HepG2 (cell line): ENCODE measurements around the gene XPOT. TPM values are rescaled to one million over a fixed set of nuclear protein-coding genes. Genes with fewer than 3 reads are reported as not detected.

Source experiments
- ATAC-seq: fragments of 200-7000 bp; cut with Tn5 transposase; 3 replicates; pipeline ENCODE4 v1.9.1; 2020; ENCODE audit warnings: mild to moderate bottlenecking, moderate library complexity
- BruUV-seq: library from RNA; stranded (reverse); fragments of 400-500 nt; replicated peaks from 2 replicates; lab custom pipeline; 2021; lab: Mats Ljungman, UMichigan
- CTCF ChIA-PET: fragments of 300-600 bp; formaldehyde crosslinking; extraction: SDS; loops from one replicate; lab custom pipeline; 2021; ENCODE audit warnings: low total read pairs, inconsistent platforms, low intra/inter-chr PET ratio; lab: Yijun Ruan, JAX
- POLR2A ChIA-PET: fragments of 350-600 bp; sonication (Branson Sonifier 250); formaldehyde crosslinking; loops from one replicate; lab custom pipeline; 2020; ENCODE audit warnings: antibody characterized with exemption, inconsistent platforms; lab: Yijun Ruan, JAX
- DNase-seq: peaks from one replicate; pipeline ENCODE4 v3.0.0-alpha.2; 2015; ENCODE audit warnings: low spot score
- FAIRE-seq: peaks from 3 replicates; lab custom pipeline; 2011; peaks lifted over from hg19 to GRCh38; lab: Jason Lieb, UNC
- H2AFZ ChIP-seq: one replicate; pipeline ENCODE4 v1.6.1; 2011; ENCODE audit warnings: low read length, inconsistent platforms
- H3K27ac ChIP-seq: fragments of 300-600 bp; 3 replicates; pipeline ENCODE4 v1.8.0; 2011; ENCODE audit warnings: mixed run types, mild to moderate bottlenecking, mixed read lengths, low read length, inconsistent platforms; ENCODE audit not compliant: insufficient read depth; ENCODE audit errors: extremely low read length
- H3K27me3 ChIP-seq, 2 experiments: fragments of 200-600 bp in 1 of 2; 2 replicates in 1 of 2; 3 replicates in 1 of 2; pipeline versions ENCODE4 v1.6.0 to v1.8.0; 2011; ENCODE audit warnings: low read length in 2 of 2, mild to moderate bottlenecking in 2 of 2, moderate library complexity in 2 of 2, inconsistent platforms in 1 of 2; ENCODE audit not compliant: insufficient read depth in 2 of 2, control insufficient read depth in 1 of 2
- H3K36me3 ChIP-seq, 2 experiments: fragments of 200-600 bp in 1 of 2; replicated peaks in 1 of 2; 2 replicates in 1 of 2; 3 replicates in 1 of 2; pipeline versions ENCODE4 v1.5.1 to v1.8.0; 2011; ENCODE audit warnings: low read length in 2 of 2, inconsistent platforms in 1 of 2; ENCODE audit not compliant: insufficient read depth in 2 of 2, control insufficient read depth in 1 of 2
- H3K4me1 ChIP-seq: 2 replicates; pipeline ENCODE4 v1.5.1; 2012; ENCODE audit warnings: low read length, inconsistent platforms; ENCODE audit not compliant: insufficient read depth
- H3K4me2 ChIP-seq: 2 replicates; pipeline ENCODE4 v1.6.0; 2011; ENCODE audit warnings: low read depth, low read length, inconsistent platforms
- H3K4me3 ChIP-seq, 3 experiments: fragments of 200-600 bp in 1 of 3; sonication (generic), shearing (Covaris generic) in 1 of 3; replicated peaks in 1 of 3; 2 replicates each; pipeline ENCODE4 v1.5.1; 2011 to 2016; ENCODE audit warnings: low read length in 3 of 3, inconsistent platforms in 2 of 3, low read depth in 2 of 3, mild to moderate bottlenecking in 2 of 3, control low read depth in 1 of 3, mixed read lengths in 1 of 3; ENCODE audit not compliant: insufficient read depth in 1 of 3
- H3K79me2 ChIP-seq: one replicate; pipeline ENCODE4 v1.6.1; 2011; ENCODE audit warnings: low read length, inconsistent platforms; ENCODE audit not compliant: insufficient read depth
- H3K9ac ChIP-seq: 2 replicates; pipeline ENCODE4 v1.6.0; 2011; ENCODE audit warnings: mild to moderate bottlenecking, low read depth, low read length, inconsistent platforms; ENCODE audit not compliant: insufficient read depth
- H3K9me3 ChIP-seq: 2 replicates; pipeline ENCODE4 v1.5.1; 2012; ENCODE audit warnings: mild to moderate bottlenecking, low read length
- H4K20me1 ChIP-seq: 2 replicates; pipeline ENCODE4 v1.6.0; 2011; ENCODE audit warnings: inconsistent platforms, mild to moderate bottlenecking, low read length, moderate library complexity; ENCODE audit not compliant: insufficient read depth
- MAFF ChIP-seq: IDR thresholded peaks from 2 replicates; pipeline ENCODE4 v1.6.1; 2011; ENCODE audit warnings: low read depth, low read length, improper control_type of control experiment
- MAFK ChIP-seq, 2 experiments: IDR thresholded peaks in 1 of 2; conservative IDR thresholded peaks in 1 of 2; 2 replicates each; pipeline ENCODE4 v1.6.1; 2011; ENCODE audit warnings: improper control_type of control experiment in 2 of 2, low read length in 2 of 2
- PCBP1 ChIP-seq: fragments of 200-400 bp; formaldehyde crosslinking; IDR thresholded peaks from 2 replicates; pipeline ENCODE4 v1.6.1; 2017; ENCODE audit warnings: mild to moderate bottlenecking, low read depth, low read length, borderline replicate concordance
- SMC3 ChIP-seq: IDR thresholded peaks from 2 replicates; pipeline ENCODE4 v1.6.1; 2011; ENCODE audit warnings: low read length, improper control_type of control experiment
- WGBS: methylation state at CpG from one replicate; pipeline ENCODE4 v1.1.6; 2017; ENCODE audit warnings: low lambda C conversion rate; 5-methylcytosine and 5-hydroxymethylcytosine counted together
- in situ Hi-C: cut with HindIII; loops from 2 replicates; pipeline ENCODE4 v1.10.0; 2017; ENCODE audit warnings: low pct_unique_long_range_greater_than_20kb; ENCODE audit not compliant: extremely low pct_ligation_motif_present
- intact Hi-C: fragments of 100-400 bp; cut with micrococcal nuclease; formaldehyde crosslinking; loops from one replicate; pipeline ENCODE4 v1.10.0; 2022; ENCODE audit not compliant: unreplicated experiment
- polyA plus RNA-seq, 8 experiments: library from polyadenylated mRNA; depleted of rRNA in 3 of 8; stranded (reverse) in 7 of 8; unstranded in 1 of 8; fragments of >200 nt; fragmentation: Illumina TruSeq in 4 of 8; extraction: Trizol in 4 of 8; gene quantifications; 2 replicates each; pipeline versions ENCODE4 v1.2.1 to v1.2.3, GENCODE V29; 2011 to 2016; ENCODE audit warnings: low read depth in 4 of 8, missing spikeins in 1 of 8, mixed read lengths in 1 of 8; ENCODE audit not compliant: insufficient read depth in 1 of 8
- total RNA-seq, 5 experiments: library from RNA; depleted of rRNA; stranded (reverse); fragments of >200 nt; fragmentation: Illumina TruSeq; extraction: Trizol; gene quantifications; 2 replicates each; pipeline ENCODE4 v1.2.3, GENCODE V29; 2016; ENCODE audit warnings: low read depth in 1 of 5
- TF ChIP-seq, protein P1 (sequence below): sonication (generic); formaldehyde crosslinking; IDR thresholded peaks from 2 replicates; pipeline ENCODE4 v1.5.1; 2020; ENCODE audit warnings: mild to moderate bottlenecking, missing genetic modification reagents

The XPOT gene
- total and polyA plus RNA-seq, 2 of the 13 experiments (the other 11 are each of a cell fraction or from before 2014, with no cell fraction given): 93.8 to 102 TPM

DNA sequence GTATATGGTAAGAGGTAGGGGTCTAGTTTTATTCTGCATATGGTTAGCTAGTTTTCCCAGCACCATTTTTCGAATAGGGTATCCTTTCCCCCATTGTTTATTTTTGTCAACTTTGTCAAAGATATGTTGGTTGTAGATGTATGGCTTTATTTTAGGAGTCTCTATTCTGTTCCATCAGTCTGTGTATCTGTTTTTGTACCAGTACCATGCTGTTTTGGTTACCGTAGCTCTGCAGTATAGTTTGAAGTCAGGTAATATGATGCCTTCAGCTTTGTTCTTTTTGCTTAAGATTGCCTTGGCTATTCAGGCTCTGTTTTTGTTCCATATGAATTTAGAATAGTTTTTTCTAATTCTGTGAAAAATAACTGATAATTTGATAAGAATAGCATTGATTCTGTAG, 72.7 kb downstream of the XPOT start:
- Histone ChIP-seq H3K27me3 (no peaks in the 10 kb centered on the region), H3K9ac (no peak overlapping the region), H3K4me1 (no peaks in the 10 kb centered on the region), H3K4me2 (no peak overlapping the region), H3K9me3 (no peaks in the 10 kb centered on the region), H4K20me1 (no peaks in the 10 kb centered on the region), H3K36me3 (peaks cover 7 to 51% of the 10 kb centered on the region in 2 experiments), H3K79me2 (peaks cover 8% of the 10 kb centered on the region), H2AFZ (no peak overlapping the region), H3K27ac (no peak overlapping the region), H3K4me3 (no peak overlapping the region)
- POLR2A ChIA-PET: no interaction called here
- CTCF ChIA-PET: no interaction called here
- intact Hi-C loops: no loop called here
- in situ Hi-C loops: no loop called here
- DNase-seq (no peak), ATAC-seq (no peak), FAIRE-seq (peak; percentile 40)
- 99% methylated on average over 2 of the region's 2 CpGs for WGBS
- no peak for TF ChIP-seq PCBP1
- TF ChIP-seq, protein P1, sequence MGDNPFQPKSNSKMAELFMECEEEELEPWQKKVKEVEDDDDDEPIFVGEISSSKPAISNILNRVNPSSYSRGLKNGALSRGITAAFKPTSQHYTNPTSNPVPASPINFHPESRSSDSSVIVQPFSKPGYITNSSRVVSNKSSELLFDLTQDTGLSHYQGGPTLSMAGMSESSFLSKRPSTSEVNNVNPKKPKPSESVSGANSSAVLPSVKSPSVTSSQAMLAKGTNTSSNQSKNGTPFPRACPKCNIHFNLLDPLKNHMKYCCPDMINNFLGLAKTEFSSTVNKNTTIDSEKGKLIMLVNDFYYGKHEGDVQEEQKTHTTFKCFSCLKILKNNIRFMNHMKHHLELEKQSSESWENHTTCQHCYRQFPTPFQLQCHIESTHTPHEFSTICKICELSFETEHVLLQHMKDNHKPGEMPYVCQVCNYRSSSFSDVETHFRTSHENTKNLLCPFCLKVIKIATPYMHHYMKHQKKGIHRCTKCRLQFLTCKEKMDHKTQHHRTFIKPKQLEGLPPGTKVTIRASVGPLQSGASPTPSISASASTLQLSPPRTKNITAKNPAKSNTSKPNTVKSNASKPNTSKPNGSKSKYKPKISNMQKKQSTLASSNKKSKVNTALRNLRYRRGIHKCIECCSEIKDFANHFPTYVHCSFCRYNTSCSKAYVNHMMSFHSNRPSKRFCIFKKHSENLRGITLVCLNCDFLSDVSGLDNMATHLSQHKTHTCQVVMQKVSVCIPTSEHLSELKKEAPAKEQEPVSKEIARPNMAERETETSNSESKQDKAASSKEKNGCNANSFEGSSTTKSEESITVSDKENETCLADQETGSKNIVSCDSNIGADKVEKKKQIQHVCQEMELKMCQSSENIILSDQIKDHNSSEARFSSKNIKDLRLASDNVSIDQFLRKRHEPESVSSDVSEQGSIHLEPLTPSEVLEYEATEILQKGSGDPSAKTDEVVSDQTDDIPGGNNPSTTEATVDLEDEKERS (CRISPR knock-in tag): peak; percentile 75; the same call in 1 of the 2 replicates
- BruUV-seq: no TSS peak

DNA sequence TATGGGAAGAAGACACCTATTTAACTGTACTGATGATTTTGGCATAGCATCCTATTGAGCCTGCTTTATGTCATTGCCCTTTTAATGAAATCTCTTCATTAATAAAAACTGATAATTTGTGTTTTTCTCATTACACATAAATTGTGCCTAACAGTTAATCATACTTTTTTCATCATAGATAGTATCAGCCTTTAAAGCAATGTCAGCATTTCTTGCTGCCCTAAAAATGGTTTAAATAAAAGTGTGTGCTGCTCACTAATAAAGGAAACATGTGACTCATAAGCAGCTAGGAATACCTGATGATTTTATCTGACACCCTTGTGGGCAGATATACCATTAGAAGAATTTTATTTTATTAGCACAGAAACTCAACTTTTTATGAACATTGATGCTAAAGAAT, 74.5 kb downstream of the XPOT start:
- intact Hi-C loops: no loop called here
- in situ Hi-C loops: no loop called here
- BruUV-seq: no TSS peak

More for the DNA sequence above, 74.5 kb downstream of the XPOT start:
- CTCF ChIA-PET: no interaction called here
- Histone ChIP-seq H3K4me2 (no peak overlapping the region), H3K4me3 (no peak overlapping the region), H2AFZ (no peak overlapping the region), H4K20me1 (no peaks in the 10 kb centered on the region), H3K36me3 (peaks cover 4 to 52% of the 10 kb centered on the region in 2 experiments), H3K79me2 (peaks cover 8% of the 10 kb centered on the region), H3K4me1 (no peaks in the 10 kb centered on the region), H3K27me3 (no peaks in the 10 kb centered on the region)
- no peak for ATAC-seq
- FAIRE-seq: no peak
- no peak for DNase-seq
- TF ChIP-seq MAFK (conservative IDR thresholded peaks at IDR 0.05 in 1 of 2, IDR thresholded peaks at IDR 0.05 in 1 of 2; ENCODE audit: low read length in 2 of 2) (peak; percentile 92 to 95), MAFF (peak; percentile 94), SMC3 (no peak)
- TF ChIP-seq, all 625 proteins: peak for 2
- no peak overlapping the region for H3K27ac ChIP-seq
- H3K9me3 ChIP-seq: no peaks in the 10 kb centered on the region
- no peak overlapping the region for H3K9ac ChIP-seq
- POLR2A ChIA-PET: no interaction called here
